GM10248 (cell line): ENCODE measurements around the gene CHPT1.
"Not testable (repeated sequence)": the region's sequence is repeated elsewhere in the genome, so short reads cannot be mapped to it uniquely, and the experiment has no call there.

Experiments
- CTCF ChIA-PET: fragments of 300-600 bp; sonication (Branson Sonifier 250); formaldehyde crosslinking; extraction: SDS; loops from one replicate; lab custom pipeline; 2021; ENCODE audit warnings: antibody characterized with exemption; lab: Yijun Ruan, JAX
- POLR2A ChIA-PET: fragments of 350-650 bp; sonication (Branson Sonifier 250); formaldehyde crosslinking; extraction: SDS; loops from one replicate; lab custom pipeline; 2020; ENCODE audit warnings: antibody characterized with exemption; lab: Yijun Ruan, JAX
- DNase-seq: peaks from one replicate; pipeline ENCODE4 v3.0.0; 2012; ENCODE audit errors: extremely low spot score
- CTCF ChIP-seq: IDR thresholded peaks from 2 replicates; pipeline ENCODE4 v1.5.1; 2012; ENCODE audit warnings: mild to moderate bottlenecking, low read depth; ENCODE audit errors: extremely low read depth, missing control alignments, control extremely low read depth

The CHPT1 gene

GRCh38 chr12:101680647-101681046 is 16.8 kb upstream of the CHPT1 start:
- DNase-seq, result no peak
- CTCF ChIA-PET, result no interaction called here
- TF ChIP-seq CTCF, result no peak
- POLR2A ChIA-PET, result no interaction called here

- CTCF ChIA-PET, DNase-seq, POLR2A ChIA-PET: not testable (repeated sequence)
Observed at GRCh38 chr12:101681627-101682026, 15.8 kb upstream of the CHPT1 start.

- ChIA-PET POLR2A (no interaction called here), CTCF (no interaction called here)
- no peak for TF ChIP-seq CTCF
- DNase-seq, result no peak
Observed at GRCh38 chr12:101685092-101685491, 12.3 kb upstream of the CHPT1 start.

GRCh38 chr12:101686176-101686575 is 11.3 kb upstream of the CHPT1 start:
- ChIA-PET POLR2A (no interaction called here), CTCF (no interaction called here)
- TF ChIP-seq CTCF, result no peak
- DNase-seq, result no peak

GRCh38 chr12:101690544-101691098 is 6.8 kb upstream of the CHPT1 start:
- no peak for DNase-seq
- ChIA-PET CTCF (interaction anchor here (0.8 kb wide), 1 partner anchor 62 kb away, joined by 3 read pairs; no protein-coding TSS in a partner anchor), POLR2A (no interaction called here)
- TF ChIP-seq CTCF, result no peak

- ChIA-PET POLR2A (no interaction called here), CTCF (no interaction called here)
- no peak for DNase-seq
- no peak for TF ChIP-seq CTCF
Observed at GRCh38 chr12:101691503-101692096, 5.8 kb upstream of the CHPT1 start.

- CTCF ChIA-PET, result interaction anchor here (2.3 kb wide), 1 partner anchor 11 kb away, joined by 7 read pairs; no protein-coding TSS in a partner anchor
- no peak for DNase-seq
- POLR2A ChIA-PET, result no interaction called here
- TF ChIP-seq CTCF, result no peak
Observed at GRCh38 chr12:101694297-101694848, 3.1 kb upstream of the CHPT1 start.
